Ovary (tissue), 10 donors: ENCODE results near the gene MEPE. TPM values are rescaled to one million over a fixed set of nuclear protein-coding genes. Genes with fewer than 3 reads are reported as not detected.

ENCODE experiments used
- DNase-seq, 5 donors: peaks; one replicate each; pipeline ENCODE4 v3.0.0-alpha.2; 2019 to 2020
- H3K27ac ChIP-seq, 2 donors: fragments of 200-600 bp; one replicate each; pipeline versions ENCODE4 v1.5.1 to v1.8.0; 2019 to 2022
- H3K27me3 ChIP-seq: fragments of 200-600 bp; one replicate; pipeline ENCODE4 v1.8.0; 2022
- H3K36me3 ChIP-seq: fragments of 200-600 bp; sonication (generic); one replicate; pipeline ENCODE4 v1.5.1; 2019
- H3K4me1 ChIP-seq: one replicate; pipeline ENCODE4 v1.8.1; 2013; ENCODE audit warnings: mild to moderate bottlenecking, moderate library complexity; ENCODE audit not compliant: insufficient read depth
- H3K4me3 ChIP-seq: fragments of 200-600 bp; sonication (generic); one replicate; pipeline ENCODE4 v1.5.1; 2017
- H3K9me3 ChIP-seq, 2 donors: fragments of 200-600 bp in 1 of 2; sonication (generic) in 1 of 2; one replicate each; pipeline versions ENCODE4 v1.5.1 to v1.8.1; 2013 to 2019; ENCODE audit warnings: mild to moderate bottlenecking in 1 of 2, moderate library complexity in 1 of 2
- EP300 ChIP-seq: sonication (generic); formaldehyde crosslinking; IDR thresholded peaks from one replicate; pipeline ENCODE4 v1.6.1; 2017; ENCODE audit warnings: antibody characterized with exemption
- POLR2A ChIP-seq: fragments of 450-650 bp; IDR thresholded peaks from one replicate; pipeline ENCODE4 v1.6.1; 2017; ENCODE audit warnings: antibody characterized with exemption, mild to moderate bottlenecking, moderate library complexity
- WGBS, 3 donors: extraction: QIAGEN DNeasy Blood & Tissue Kit in 1 of 3; methylation state at CpG; one replicate each; pipeline versions ENCODE4 v1.1.5 to v1.1.7; 2013 to 2017; 5-methylcytosine and 5-hydroxymethylcytosine counted together
- intact Hi-C, 4 donors: fragments of 100-400 bp; cut with DNase I; formaldehyde crosslinking; loops; one replicate each; pipeline versions ENCODE4 v1.11.0 to v1.15.1; 2022 to 2023
- long read RNA-seq, 3 donors: library from polyadenylated mRNA in 2 of 3; unstranded in 2 of 3; transcript quantifications; one replicate each; pipeline ENCODE4 v2.0.0 and lab custom pipeline, GENCODE V29; 2021 to 2026
- polyA plus RNA-seq, 2 donors: library from polyadenylated mRNA; stranded (reverse); fragments of 200-250 nt in 1 of 2; fragments of 350-450 nt in 1 of 2; fragmentation: Illumina TruSeq in 1 of 2; extraction: RNeasy Lipid Tissue Mini Kit (QIAGEN cat#74804) in 1 of 2; gene quantifications; one replicate each; pipeline ENCODE4 v1.2.3, GENCODE V29; 2013 to 2014
- total RNA-seq, 7 donors: library from RNA; depleted of rRNA in 2 of 7; stranded (reverse); fragments of >200 nt in 2 of 7; fragmentation: NEBNext Ultra II Directional in 3 of 7; extraction: Animal tissue kit (Norgen Biotek cat#: 25700) in 3 of 7; gene quantifications; one replicate each; pipeline versions ENCODE4 v1.1.0 to v1.2.4, GENCODE V29; 2016 to 2023
- TF ChIP-seq, protein P1 (sequence below), 3 donors: fragments of 450-650 bp in 2 of 3; fragments of 200-600 bp in 1 of 3; IDR thresholded peaks; one replicate each; pipeline versions ENCODE4 v1.5.1 to v1.8.0; 2016 to 2022; ENCODE audit warnings: antibody characterized with exemption in 3 of 3, mild to moderate bottlenecking in 1 of 3
- donor health status: DM: no; HTN: no; CAD: no; lungs with moderate emphysema.
- donor health status: DM: no; HTN: no; CAD: no.
- donor health status: Bipolar disorder and iron deficiency.
- donor health status: DM: yes; HTN: yes; CAD: no.
- donor health status: DM: no; HTN: no; CAD: no.
- donor health status: DM: yes; HTN: yes; CAD: no.

The MEPE gene, protein sequence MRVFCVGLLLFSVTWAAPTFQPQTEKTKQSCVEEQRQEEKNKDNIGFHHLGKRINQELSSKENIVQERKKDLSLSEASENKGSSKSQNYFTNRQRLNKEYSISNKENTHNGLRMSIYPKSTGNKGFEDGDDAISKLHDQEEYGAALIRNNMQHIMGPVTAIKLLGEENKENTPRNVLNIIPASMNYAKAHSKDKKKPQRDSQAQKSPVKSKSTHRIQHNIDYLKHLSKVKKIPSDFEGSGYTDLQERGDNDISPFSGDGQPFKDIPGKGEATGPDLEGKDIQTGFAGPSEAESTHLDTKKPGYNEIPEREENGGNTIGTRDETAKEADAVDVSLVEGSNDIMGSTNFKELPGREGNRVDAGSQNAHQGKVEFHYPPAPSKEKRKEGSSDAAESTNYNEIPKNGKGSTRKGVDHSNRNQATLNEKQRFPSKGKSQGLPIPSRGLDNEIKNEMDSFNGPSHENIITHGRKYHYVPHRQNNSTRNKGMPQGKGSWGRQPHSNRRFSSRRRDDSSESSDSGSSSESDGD
- total RNA-seq, result under 1 TPM in 1 of 7 donors, not detected in 6; 0.11 TPM
- polyA plus RNA-seq, result not detected
- long read RNA-seq, donor 1, result 0 reads
- long read RNA-seq, donor 2, result 0 reads
- long read RNA-seq, donor 3, result 0 reads

DNA sequence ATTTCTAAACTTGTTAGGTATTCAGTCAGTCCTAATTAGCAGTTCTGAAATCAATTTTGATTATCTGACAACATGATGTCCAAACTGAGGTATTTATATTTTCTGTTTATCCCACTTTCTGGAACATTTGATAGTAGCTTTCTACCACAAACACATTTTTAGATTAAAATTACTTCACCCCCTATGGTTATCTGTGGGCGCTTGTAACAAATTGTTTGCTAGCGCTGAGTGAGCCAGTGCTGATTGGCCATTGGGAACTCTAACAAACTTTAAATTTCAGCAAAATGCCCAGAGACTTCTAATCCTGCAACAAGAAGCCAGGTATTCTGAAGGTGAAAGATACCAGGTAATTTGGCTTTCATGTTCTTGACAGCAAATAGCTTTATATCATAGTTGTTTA is at the start of gene MEPE:
TSS of gene MEPE (plus strand) at position 301 of the 400 bp plus-strand sequence. CDS start 1,746 bp downstream, outside the sequence.
- Histone ChIP-seq H3K4me3 (no peak within 1 kb of the TSS), H3K27ac (no peak within 1 kb of the TSS), H3K27me3 (no peaks in the 10 kb centered on the region), H3K36me3 (no peaks in the 10 kb centered on the region), H3K9me3 (no peaks in the 10 kb centered on the region), H3K4me1 (no peaks in the 10 kb centered on the region)
- intact Hi-C loops, result no loop called here
- DNase-seq, result no peak
- 94 to 96% (median 96%) methylated on average over 2 of the region's 2 CpGs for WGBS, 3 donors
- TF ChIP-seq, protein P1, sequence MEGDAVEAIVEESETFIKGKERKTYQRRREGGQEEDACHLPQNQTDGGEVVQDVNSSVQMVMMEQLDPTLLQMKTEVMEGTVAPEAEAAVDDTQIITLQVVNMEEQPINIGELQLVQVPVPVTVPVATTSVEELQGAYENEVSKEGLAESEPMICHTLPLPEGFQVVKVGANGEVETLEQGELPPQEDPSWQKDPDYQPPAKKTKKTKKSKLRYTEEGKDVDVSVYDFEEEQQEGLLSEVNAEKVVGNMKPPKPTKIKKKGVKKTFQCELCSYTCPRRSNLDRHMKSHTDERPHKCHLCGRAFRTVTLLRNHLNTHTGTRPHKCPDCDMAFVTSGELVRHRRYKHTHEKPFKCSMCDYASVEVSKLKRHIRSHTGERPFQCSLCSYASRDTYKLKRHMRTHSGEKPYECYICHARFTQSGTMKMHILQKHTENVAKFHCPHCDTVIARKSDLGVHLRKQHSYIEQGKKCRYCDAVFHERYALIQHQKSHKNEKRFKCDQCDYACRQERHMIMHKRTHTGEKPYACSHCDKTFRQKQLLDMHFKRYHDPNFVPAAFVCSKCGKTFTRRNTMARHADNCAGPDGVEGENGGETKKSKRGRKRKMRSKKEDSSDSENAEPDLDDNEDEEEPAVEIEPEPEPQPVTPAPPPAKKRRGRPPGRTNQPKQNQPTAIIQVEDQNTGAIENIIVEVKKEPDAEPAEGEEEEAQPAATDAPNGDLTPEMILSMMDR (IDR thresholded peaks at IDR 0.05), result no peak
- TF ChIP-seq EP300 (no peak), POLR2A (no peak)

DNA sequence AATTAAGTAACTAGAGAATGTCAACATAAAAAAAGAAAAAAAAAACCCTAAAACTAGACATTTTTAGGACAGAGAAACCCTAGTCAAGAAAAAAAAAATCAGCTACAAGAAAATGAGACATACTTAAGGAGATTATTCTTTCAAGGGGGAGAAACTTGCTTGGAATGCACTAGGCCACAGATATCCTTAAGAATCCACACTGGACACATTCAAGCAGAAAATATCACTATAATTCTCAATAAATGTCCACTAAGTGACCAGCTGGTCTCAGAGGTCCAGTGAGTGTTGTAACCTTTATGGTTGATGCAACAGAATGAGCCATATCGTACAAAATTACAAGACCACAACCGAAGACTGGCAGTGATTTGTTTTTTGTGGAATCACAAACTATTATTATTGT is 49.0 kb upstream of the MEPE start:
- intact Hi-C loops, result no loop called here
- no peaks in the 10 kb centered on the region for H3K36me3 ChIP-seq
- no peaks in the 10 kb centered on the region for H3K4me1 ChIP-seq
- H3K27ac ChIP-seq, result no peak overlapping the region
- H3K9me3 ChIP-seq, result no peaks in the 10 kb centered on the region
- TF ChIP-seq, protein P1 (IDR thresholded peaks at IDR 0.05), result no peak
- TF ChIP-seq EP300 (no peak), POLR2A (no peak)
- no peak overlapping the region for H3K4me3 ChIP-seq
- 78 to 92% (median 91%) methylated on average over 2 of the region's 2 CpGs for WGBS, 3 donors
- no peaks in the 10 kb centered on the region for H3K27me3 ChIP-seq
- DNase-seq, result no peak

GRCh38 chr4:87785731-87786509 is 46.8 kb upstream of the MEPE start:
- Histone ChIP-seq H3K4me1 (no peaks in the 10 kb centered on the region), H3K9me3 (no peaks in the 10 kb centered on the region), H3K27ac (no peak overlapping the region), H3K4me3 (no peak overlapping the region), H3K36me3 (no peaks in the 10 kb centered on the region), H3K27me3 (no peaks in the 10 kb centered on the region)
- no peak for DNase-seq
- intact Hi-C loops, result no loop called here
- 85 to 91% (median 88%) methylated on average over 15 of the region's 15 CpGs for whole genome bisulfite sequencing, 3 donors
- no peak for TF ChIP-seq EP300
- TF ChIP-seq, protein P1 (IDR thresholded peaks at IDR 0.05), result no peak
- no peak for TF ChIP-seq POLR2A

- WGBS, 3 donors, result 40 to 56% (median 53%) methylated on average over 4 of the region's 4 CpGs
- no peak within 1 kb of the TSS for H3K4me3 ChIP-seq
- no peak within 1 kb of the TSS for H3K27ac ChIP-seq
- TF ChIP-seq EP300 (no peak), POLR2A (no peak)
- TF ChIP-seq, protein P1 (IDR thresholded peaks at IDR 0.05), result no peak
- no peaks in the 10 kb centered on the region for H3K9me3 ChIP-seq
- intact Hi-C loops, result no loop called here
- no peaks in the 10 kb centered on the region for H3K4me1 ChIP-seq
- no peaks in the 10 kb centered on the region for H3K36me3 ChIP-seq
- DNase-seq, result no peak
- no peaks in the 10 kb centered on the region for H3K27me3 ChIP-seq
Measured at GRCh38 chr4:87799301-87800113, 33.3 kb upstream of the MEPE start, which contains the start of gene IBSP. Gene IBSP (plus strand): TSS chr4:87799554. CDS start chr4:87802362, 2,808 bp downstream.
